Thymus (tissue), 11 donors: ENCODE measurements around the gene CASP6. TPM values are rescaled to one million over a fixed set of nuclear protein-coding genes. Genes with fewer than 3 reads are reported as not detected.

Source experiments
- DNase-seq, 9 donors: peaks; one replicate each; pipeline ENCODE4 v3.0.0-alpha.2; 2013; ENCODE audit warnings: low spot score in 9 of 9, low read depth in 6 of 9, missing footprints in 1 of 9
- H3K27ac ChIP-seq, 2 donors: one replicate each; pipeline ENCODE4 v1.5.1; 2013; ENCODE audit warnings: control low read depth in 1 of 2, low read depth in 1 of 2, low read length in 1 of 2, mild to moderate bottlenecking in 1 of 2, moderate library complexity in 1 of 2
- H3K27me3 ChIP-seq, 2 donors: one replicate each; pipeline ENCODE4 v1.5.1; 2013; ENCODE audit warnings: low read length in 1 of 2; ENCODE audit not compliant: control insufficient read depth in 2 of 2, insufficient read depth in 1 of 2
- H3K36me3 ChIP-seq, 2 donors: one replicate each; pipeline ENCODE4 v1.5.1; 2013; ENCODE audit warnings: low read length in 1 of 2, mild to moderate bottlenecking in 1 of 2, moderate library complexity in 1 of 2; ENCODE audit not compliant: control insufficient read depth in 2 of 2, insufficient read depth in 2 of 2
- H3K4me1 ChIP-seq, 2 donors: one replicate each; pipeline ENCODE4 v1.5.1; 2013; ENCODE audit warnings: low read length in 2 of 2; ENCODE audit not compliant: control insufficient read depth in 2 of 2, insufficient read depth in 2 of 2
- H3K4me3 ChIP-seq, 2 donors: one replicate each; pipeline ENCODE4 v1.5.1; 2013; ENCODE audit warnings: low read length in 2 of 2, control low read depth in 1 of 2, mild to moderate bottlenecking in 1 of 2
- H3K9me3 ChIP-seq, 2 donors: one replicate each; pipeline ENCODE4 v1.5.1; 2013; ENCODE audit warnings: low read length in 1 of 2, mild to moderate bottlenecking in 1 of 2; ENCODE audit not compliant: control insufficient read depth in 2 of 2, insufficient read depth in 1 of 2
- WGBS: extraction: QIAGEN DNeasy Blood & Tissue Kit; methylation state at CpG from one replicate; pipeline ENCODE4 v1.1.7; 2013; 5-methylcytosine and 5-hydroxymethylcytosine counted together
- polyA plus RNA-seq: library from polyadenylated mRNA; stranded (reverse); fragments of 200-250 nt; gene quantifications from one replicate; pipeline ENCODE4 v1.2.3, GENCODE V29; 2013
- total RNA-seq: library from RNA; stranded (reverse); fragments of 120-200 nt; gene quantifications from one replicate; pipeline ENCODE4 v1.2.4, GENCODE V29; 2013
- donor health status: healthy.

Gene CASP6
- total and polyA plus RNA-seq, 2 donors: 18.7 to 24.6 TPM

GRCh38 chr4:109723110-109723509 lies 19.9 kb upstream of the CASP6 start:
- H3K4me3 ChIP-seq: no peak overlapping the region
- 94% methylated on average over 2 of the region's 2 CpGs for WGBS
- no peak for DNase-seq
- no peaks in the 10 kb centered on the region for H3K4me1 ChIP-seq
- no peaks in the 10 kb centered on the region for H3K9me3 ChIP-seq
- H3K36me3 ChIP-seq: no peaks in the 10 kb centered on the region
- H3K27ac ChIP-seq: no peak overlapping the region
- H3K27me3 ChIP-seq: no peaks in the 10 kb centered on the region

- no peaks in the 10 kb centered on the region for H3K9me3 ChIP-seq
- peaks cover 0 to under 1% of the 10 kb centered on the region in 2 donors for H3K36me3 ChIP-seq
- no peak overlapping the region for H3K4me3 ChIP-seq
- H3K27me3 ChIP-seq: no peaks in the 10 kb centered on the region
- no peaks in the 10 kb centered on the region for H3K4me1 ChIP-seq
- H3K27ac ChIP-seq: no peak overlapping the region
- DNase-seq: no peak
Observed at GRCh38 chr4:109722357-109722756, 19.1 kb upstream of the CASP6 start.

- Histone ChIP-seq H3K27me3 (no peaks in the 10 kb centered on the region), H3K4me1 (no peaks in the 10 kb centered on the region), H3K27ac (no peak overlapping the region), H3K36me3 (peaks cover 0 to 9% of the 10 kb centered on the region in 2 donors), H3K9me3 (no peaks in the 10 kb centered on the region), H3K4me3 (no peak overlapping the region)
- WGBS: 98% methylated on average over 7 of the region's 7 CpGs
- DNase-seq: no peak
Observed at GRCh38 chr4:109721033-109721432, 17.8 kb upstream of the CASP6 start.

- no peak overlapping the region for H3K27ac ChIP-seq
- no peaks in the 10 kb centered on the region for H3K9me3 ChIP-seq
- H3K27me3 ChIP-seq: no peaks in the 10 kb centered on the region
- no peak overlapping the region for H3K4me3 ChIP-seq
- WGBS: 98% methylated on average over 4 of the region's 4 CpGs
- no peaks in the 10 kb centered on the region for H3K4me1 ChIP-seq
- peaks cover 0 to 9% of the 10 kb centered on the region in 2 donors for H3K36me3 ChIP-seq
- no peak for DNase-seq
Observed at GRCh38 chr4:109719604-109720003, 16.4 kb upstream of the CASP6 start.

- no peak overlapping the region for H3K4me3 ChIP-seq
- H3K36me3 ChIP-seq: peaks cover 0 to 9% of the 10 kb centered on the region in 2 donors
- H3K4me1 ChIP-seq: no peaks in the 10 kb centered on the region
- H3K27ac ChIP-seq: no peak overlapping the region
- no peak for DNase-seq
- H3K27me3 ChIP-seq: no peaks in the 10 kb centered on the region
- 97% methylated on average over 1 of the region's 1 CpG for WGBS
- H3K9me3 ChIP-seq: no peaks in the 10 kb centered on the region
Observed at GRCh38 chr4:109718759-109719158, 15.5 kb upstream of the CASP6 start.

- Histone ChIP-seq H3K27me3 (no peaks in the 10 kb centered on the region), H3K4me3 (no peak overlapping the region), H3K4me1 (no peaks in the 10 kb centered on the region), H3K27ac (no peak overlapping the region), H3K9me3 (no peaks in the 10 kb centered on the region), H3K36me3 (peaks cover 0 to 9% of the 10 kb centered on the region in 2 donors)
- 93% methylated on average over 3 of the region's 3 CpGs for WGBS
- no peak for DNase-seq
Observed at GRCh38 chr4:109713500-109713899, 10.3 kb upstream of the CASP6 start.

GRCh38 chr4:109708990-109709389 lies 5.7 kb upstream of the CASP6 start:
- Histone ChIP-seq H3K36me3 (no peaks in the 10 kb centered on the region), H3K9me3 (no peaks in the 10 kb centered on the region), H3K4me1 (no peaks in the 10 kb centered on the region), H3K4me3 (no peak overlapping the region), H3K27ac (no peak overlapping the region), H3K27me3 (no peaks in the 10 kb centered on the region)
- no peak for DNase-seq
- 100% methylated on average over 1 of the region's 1 CpG for WGBS

- Histone ChIP-seq H3K4me3 (no peak overlapping the region), H3K27me3 (no peaks in the 10 kb centered on the region), H3K9me3 (peaks cover 0 to under 1% of the 10 kb centered on the region in 2 donors), H3K4me1 (peaks cover 3 to 4% of the 10 kb centered on the region in 2 donors), H3K36me3 (no peaks in the 10 kb centered on the region), H3K27ac (no peak overlapping the region)
- WGBS: 97% methylated on average over 2 of the region's 2 CpGs
- DNase-seq: no peak
Observed at GRCh38 chr4:109708435-109708834, 5.2 kb upstream of the CASP6 start.

GRCh38 chr4:109703664-109704361 lies 568 bp upstream of the CASP6 start:
- peak in 1 of 9 donors; percentile 19 for DNase-seq
- Histone ChIP-seq H3K4me1 (peaks cover 11 to 13% of the 10 kb centered on the region in 2 donors), H3K36me3 (peaks cover 0 to 5% of the 10 kb centered on the region in 2 donors), H3K27me3 (no peaks in the 10 kb centered on the region), H3K9me3 (peaks cover 1 to 4% of the 10 kb centered on the region in 2 donors), H3K4me3 (peak overlapping the region; percentile 80 to 82), H3K27ac (peak overlapping the region; percentile 82 to 88)
- 15% methylated on average over 11 of the region's 11 CpGs for WGBS
